Measurements from ENCODE around the gene DSCAML1.

DSCAML1 gene

GRCh38 chr11:117453886-117454563 lies 343.0 kb downstream of the DSCAML1 start:
- Histone ChIP-seq H3K27ac (ENCODE audit: low read length) (no peak overlapping the region), H3K36me3 (replicated peaks; ENCODE audit: low read depth, low read length) (peaks cover 20% of the 10 kb centered on the region), H3K4me3 (ENCODE audit: low read length) (no peak overlapping the region), H2AFZ (ENCODE audit: low read depth, low read length) (no peak overlapping the region), H3K27me3 (ENCODE audit: low read depth, low read length) (no peaks in the 10 kb centered on the region), H3K79me2 (ENCODE audit: low read length) (no peaks in the 10 kb centered on the region), H4K20me1 (ENCODE audit: insufficient read depth, low read length) (no peaks in the 10 kb centered on the region), H3K9me3 (ENCODE audit: insufficient read depth, low read length) (peaks cover 11% of the 10 kb centered on the region), H3K4me2 (ENCODE audit: low read length) (no peak overlapping the region), H3K9ac (ENCODE audit: low read length) (no peak overlapping the region), H3K4me1 (ENCODE audit: low read length) (peaks cover 55% of the 10 kb centered on the region)
- no peak for TF ChIP-seq CTCF (IDR thresholded peaks at IDR 0.05; ENCODE audit: low read depth, low read length)
- no peak for TF ChIP-seq EZH2phosphoT487 (IDR thresholded peaks at IDR 0.05; ENCODE audit: low read depth)

GRCh38 chr11:117449111-117449693 lies 347.8 kb downstream of the DSCAML1 start:
- peaks cover under 1% of the 10 kb centered on the region for H3K9me3 ChIP-seq (ENCODE audit: insufficient read depth, low read length)
- H3K27me3 ChIP-seq (ENCODE audit: low read depth, low read length): no peaks in the 10 kb centered on the region
- H3K4me1 ChIP-seq (ENCODE audit: low read length): peaks cover 14% of the 10 kb centered on the region
- H3K4me3 ChIP-seq (ENCODE audit: low read length): no peak overlapping the region
- no peaks in the 10 kb centered on the region for H4K20me1 ChIP-seq (ENCODE audit: insufficient read depth, low read length)
- H3K9ac ChIP-seq (ENCODE audit: low read length): no peak overlapping the region
- H2AFZ ChIP-seq (ENCODE audit: low read depth, low read length): no peak overlapping the region
- TF ChIP-seq EZH2phosphoT487 (IDR thresholded peaks at IDR 0.05; ENCODE audit: low read depth) (no peak), CTCF (IDR thresholded peaks at IDR 0.05; ENCODE audit: low read depth, low read length) (no peak)
- peaks cover 3% of the 10 kb centered on the region for H3K36me3 ChIP-seq (replicated peaks; ENCODE audit: low read depth, low read length)
- no peaks in the 10 kb centered on the region for H3K79me2 ChIP-seq (ENCODE audit: low read length)
- no peak overlapping the region for H3K4me2 ChIP-seq (ENCODE audit: low read length)
- H3K27ac ChIP-seq (ENCODE audit: low read length): no peak overlapping the region

- H3K4me1 ChIP-seq (ENCODE audit: low read length): peaks cover 6% of the 10 kb centered on the region; the same call in 1 of the 2 replicates
- H3K79me2 ChIP-seq (ENCODE audit: low read length): no peaks in the 10 kb centered on the region
- no peak overlapping the region for H3K4me2 ChIP-seq (ENCODE audit: low read length)
- TF ChIP-seq CTCF (IDR thresholded peaks at IDR 0.05; ENCODE audit: low read depth, low read length): no peak
- TF ChIP-seq EZH2phosphoT487 (IDR thresholded peaks at IDR 0.05; ENCODE audit: low read depth): no peak
- no peaks in the 10 kb centered on the region for H3K27me3 ChIP-seq (ENCODE audit: low read depth, low read length)
- no peaks in the 10 kb centered on the region for H3K9me3 ChIP-seq (ENCODE audit: insufficient read depth, low read length)
- no peaks in the 10 kb centered on the region for H4K20me1 ChIP-seq (ENCODE audit: insufficient read depth, low read length)
- no peak overlapping the region for H3K9ac ChIP-seq (ENCODE audit: low read length)
- no peak overlapping the region for H2AFZ ChIP-seq (ENCODE audit: low read depth, low read length)
- H3K27ac ChIP-seq (ENCODE audit: low read length): no peak overlapping the region
- no peaks in the 10 kb centered on the region for H3K36me3 ChIP-seq (replicated peaks; ENCODE audit: low read depth, low read length)
- no peak overlapping the region for H3K4me3 ChIP-seq (ENCODE audit: low read length)
These were observed 352.0 kb downstream of the DSCAML1 start for GRCh38 chr11:117444711-117445658.

GRCh38 chr11:117444256-117444655 lies 352.8 kb downstream of the DSCAML1 start:
- Histone ChIP-seq H3K9me3 (ENCODE audit: insufficient read depth, low read length) (no peaks in the 10 kb centered on the region), H3K9ac (ENCODE audit: low read length) (no peak overlapping the region), H3K36me3 (replicated peaks; ENCODE audit: low read depth, low read length) (no peaks in the 10 kb centered on the region), H3K4me2 (ENCODE audit: low read length) (no peak overlapping the region), H3K4me1 (ENCODE audit: low read length) (peaks cover 6% of the 10 kb centered on the region; the same call in 1 of the 2 replicates), H3K27me3 (ENCODE audit: low read depth, low read length) (no peaks in the 10 kb centered on the region), H4K20me1 (ENCODE audit: insufficient read depth, low read length) (no peaks in the 10 kb centered on the region), H3K4me3 (ENCODE audit: low read length) (no peak overlapping the region), H3K79me2 (ENCODE audit: low read length) (no peaks in the 10 kb centered on the region), H3K27ac (ENCODE audit: low read length) (no peak overlapping the region), H2AFZ (ENCODE audit: low read depth, low read length) (no peak overlapping the region)
- no peak for TF ChIP-seq CTCF (IDR thresholded peaks at IDR 0.05; ENCODE audit: low read depth, low read length)
- TF ChIP-seq EZH2phosphoT487 (IDR thresholded peaks at IDR 0.05; ENCODE audit: low read depth): no peak
